ENCODE results near the gene OST4.

Gene OST4

DNA sequence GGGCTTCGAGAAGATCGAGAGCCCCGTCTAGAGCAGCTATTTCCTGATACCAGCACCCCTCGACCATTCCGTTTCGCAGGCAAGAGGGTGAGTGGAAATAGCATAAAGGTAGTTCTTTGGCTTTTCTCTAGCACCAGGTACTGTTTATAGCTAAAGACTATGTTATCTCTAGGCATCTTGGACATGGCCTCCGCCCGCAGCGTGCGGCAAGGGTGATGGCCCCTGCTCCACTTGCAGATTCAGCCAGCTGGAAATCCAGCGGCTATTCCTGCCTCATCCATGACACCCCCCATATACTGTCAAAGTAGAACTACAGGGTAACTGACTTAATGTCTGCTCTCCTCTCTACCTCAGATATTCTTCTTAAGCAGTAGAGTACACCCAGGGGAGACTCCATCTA lies 16.7 kb downstream of the OST4 start:
- no peak for DNase-seq (ENCODE audit: low read depth in 2 of 3, low spot score in 2 of 3)

DNA sequence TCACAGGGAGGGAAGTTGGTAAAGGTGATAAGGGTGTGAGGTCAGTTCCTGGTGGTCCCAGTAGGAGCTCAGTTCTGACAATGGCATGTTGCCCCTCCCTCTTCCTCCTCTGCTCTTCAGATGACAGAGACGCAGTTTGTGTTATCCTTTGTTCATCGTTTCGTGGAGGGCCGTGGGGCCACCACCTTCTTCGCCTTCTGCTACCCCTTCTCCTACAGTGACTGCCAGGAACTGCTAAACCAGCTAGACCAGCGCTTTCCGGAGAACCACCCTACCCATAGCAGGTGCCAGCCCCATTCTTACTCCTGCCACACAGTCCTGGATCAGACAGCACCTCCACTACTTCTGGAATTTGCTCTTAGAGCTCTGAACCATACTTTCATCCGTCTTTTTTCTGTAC lies 17.7 kb downstream of the OST4 start:
- no peak for DNase-seq (ENCODE audit: low read depth in 2 of 3, low spot score in 2 of 3)

DNA sequence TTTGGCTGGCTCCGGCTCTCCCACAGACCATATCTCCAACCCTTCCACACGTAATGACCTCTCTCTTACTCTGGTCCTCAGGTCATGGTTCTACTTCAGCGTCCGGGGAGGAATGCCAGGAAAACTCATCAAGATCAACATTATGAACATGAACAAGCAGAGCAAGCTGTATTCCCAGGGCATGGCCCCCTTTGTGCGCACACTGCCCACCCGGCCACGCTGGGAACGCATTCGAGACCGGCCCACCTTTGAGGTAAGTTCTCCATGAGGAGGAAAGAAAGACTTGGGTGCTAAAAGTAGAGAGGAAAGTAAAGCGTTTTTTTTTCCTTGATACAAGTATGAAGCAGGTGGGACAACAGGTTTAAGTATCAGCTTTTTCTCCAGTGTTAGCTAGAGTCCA lies 18.1 kb downstream of the OST4 start:
- no peak for DNase-seq (ENCODE audit: low read depth in 2 of 3, low spot score in 2 of 3)

- DNase-seq (ENCODE audit: low read depth in 2 of 3, low spot score in 2 of 3), result peak in 2 of 3 experiments; percentile 18 to 27
Measured at GRCh38 chr2:27051902-27052645, 19.4 kb downstream of the OST4 start.

DNA sequence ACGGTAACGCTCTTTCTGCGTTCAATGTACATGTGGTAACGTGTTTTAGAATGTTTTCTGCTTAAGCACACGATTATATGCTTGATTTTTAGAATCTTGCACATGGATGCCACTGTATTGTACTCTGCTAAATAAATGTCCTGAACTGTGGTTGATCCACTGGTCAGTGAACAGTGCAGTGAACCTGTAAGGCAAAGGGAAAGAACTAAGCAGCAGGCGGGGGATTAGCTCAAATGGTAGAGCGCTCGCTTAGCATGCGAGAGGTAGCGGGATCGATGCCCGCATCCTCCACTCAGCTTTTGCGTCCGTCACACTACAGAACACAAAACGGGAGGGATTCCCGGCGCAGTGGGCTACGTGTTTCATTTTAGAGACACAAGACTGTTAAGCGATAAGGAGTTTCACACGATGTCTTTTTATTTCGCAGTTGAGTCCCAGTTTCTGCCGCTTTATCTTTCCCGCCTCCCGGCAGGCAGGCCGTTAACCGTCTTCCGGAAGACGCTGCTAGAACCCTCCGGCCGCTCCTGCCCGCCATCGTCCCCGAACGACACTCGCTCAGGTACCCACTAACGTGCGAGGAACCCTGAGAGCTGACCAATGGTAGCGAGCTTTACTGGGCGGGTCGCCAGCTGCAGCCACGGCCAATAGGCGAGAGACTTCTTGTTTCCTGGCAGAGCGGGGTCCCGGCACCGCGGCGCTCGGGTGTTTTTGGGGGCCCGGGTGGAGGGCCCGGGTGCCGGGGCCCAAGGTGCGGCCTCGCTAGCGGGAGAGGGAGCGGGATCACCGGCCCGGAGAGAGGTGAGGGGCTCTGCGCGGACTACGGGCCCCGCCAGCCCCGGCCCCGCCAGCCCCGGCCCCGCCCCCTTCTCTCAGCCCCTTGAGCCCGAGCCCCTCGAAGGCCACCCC lies 20.2 kb downstream of the OST4 start, which contains the start of gene AGBL5:
AGBL5 (plus strand) TSS at position 673 of the 906 bp plus-strand sequence. CDS start 1,291 bp downstream, outside the sequence.
- DNase-seq (ENCODE audit: low read depth in 2 of 3, low spot score in 2 of 3), result peak; percentile 89 to 100 (median 93)

GRCh38 chr2:27050281-27050995 lies 21.0 kb downstream of the OST4 start:
- peak; percentile 85 to 98 (median 97) for DNase-seq (ENCODE audit: low read depth in 2 of 3, low spot score in 2 of 3)

DNA sequence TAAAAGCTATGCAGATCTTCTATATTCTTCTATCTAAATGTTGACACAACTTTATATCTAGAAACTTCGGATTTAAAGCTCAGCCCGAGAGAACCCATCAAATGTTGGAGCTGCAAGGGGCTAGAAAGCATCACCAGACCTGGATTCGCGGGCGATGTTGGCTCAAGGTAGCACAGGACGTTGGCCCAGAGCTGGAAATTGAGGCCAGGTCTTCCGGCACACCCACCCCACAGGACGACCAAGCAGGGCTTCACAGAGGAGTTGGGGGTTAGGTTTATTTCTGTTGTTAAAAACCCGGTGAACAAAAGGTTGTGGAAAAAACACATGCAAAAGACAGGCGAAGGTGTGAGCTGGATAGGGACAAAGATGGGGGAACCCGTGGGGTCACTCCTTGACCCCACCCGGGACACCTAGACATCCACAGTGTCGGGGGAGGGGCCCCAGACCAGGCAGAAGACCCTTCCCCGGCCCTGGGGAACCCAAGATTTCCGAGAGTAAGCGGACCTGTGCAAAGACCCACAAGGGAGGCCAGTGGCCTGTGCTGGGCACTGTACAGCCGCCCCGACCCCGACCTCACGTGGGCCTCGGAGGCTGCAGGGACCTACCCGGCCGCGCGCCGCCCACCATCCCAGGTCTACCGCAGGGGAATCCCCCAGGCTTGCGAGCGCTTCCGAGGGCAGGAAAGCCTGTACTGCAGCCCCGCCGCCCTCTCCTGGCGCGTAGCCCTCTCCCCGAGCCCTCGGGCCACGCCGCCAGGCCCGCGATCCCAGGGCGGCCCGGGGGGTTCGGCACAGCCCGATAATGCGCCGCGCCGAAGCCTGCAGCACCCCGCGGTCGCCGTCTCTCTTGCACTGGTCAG lies 21.8 kb downstream of the OST4 start:
- peak; percentile 53 to 61 (median 59) for DNase-seq (ENCODE audit: low read depth in 2 of 3, low spot score in 2 of 3)

DNA sequence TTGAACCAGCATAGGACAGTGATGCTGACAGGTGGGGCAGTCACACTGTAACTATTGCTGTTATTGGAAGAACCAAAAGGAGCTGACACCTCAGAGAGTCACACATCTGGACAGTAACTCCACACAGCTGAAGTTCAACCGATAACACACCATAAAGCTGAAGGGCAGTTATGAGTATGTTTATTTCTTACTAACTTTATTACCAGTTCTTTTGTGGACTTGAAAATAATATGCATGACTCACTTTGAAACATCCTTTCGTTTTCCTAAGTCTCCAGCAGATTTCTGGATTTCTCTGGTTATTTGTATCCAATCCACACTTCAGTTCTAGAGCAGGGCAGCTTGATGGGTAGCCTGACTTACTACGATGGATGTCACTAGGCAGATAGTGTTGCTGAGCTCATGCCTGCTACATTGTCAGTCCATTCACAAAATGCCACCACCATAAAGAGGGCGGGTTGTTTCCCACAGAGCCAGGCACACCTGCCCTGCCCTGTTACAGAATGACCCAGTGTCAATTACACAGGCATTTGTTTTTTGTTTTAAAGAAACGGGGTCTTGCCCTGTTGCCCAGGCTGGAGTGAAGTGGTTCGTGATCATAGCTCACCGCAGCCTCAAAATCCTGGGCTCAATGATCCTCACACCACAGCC lies 28.3 kb downstream of the OST4 start:
- no peak for DNase-seq (ENCODE audit: low read depth in 2 of 3, low spot score in 2 of 3)

DNA sequence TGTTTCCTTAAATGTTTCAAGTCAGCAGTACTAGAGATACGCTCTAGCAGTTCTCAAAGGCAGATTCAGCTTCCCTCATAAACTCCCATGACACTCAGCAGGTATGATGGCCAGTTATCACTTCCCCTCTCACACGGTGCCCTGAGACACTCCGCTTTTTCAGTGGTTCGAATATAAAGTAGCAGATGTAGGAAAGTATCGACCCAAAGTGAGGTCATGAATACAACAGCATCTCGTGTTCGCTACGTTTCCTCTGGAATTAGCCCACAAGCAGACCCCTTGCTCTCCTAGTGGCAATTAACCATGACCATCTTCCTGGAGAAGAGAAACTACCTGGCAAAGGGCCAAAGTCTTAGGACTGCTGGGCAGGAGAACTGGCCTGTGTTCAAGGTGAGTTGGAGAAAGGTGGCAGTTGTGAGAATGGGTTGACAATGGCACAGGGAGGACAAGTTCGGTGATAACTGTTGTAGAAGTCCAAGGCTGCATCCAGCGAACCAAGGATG lies 29.2 kb downstream of the OST4 start:
- no peak for DNase-seq (ENCODE audit: low read depth in 2 of 3, low spot score in 2 of 3)

DNA sequence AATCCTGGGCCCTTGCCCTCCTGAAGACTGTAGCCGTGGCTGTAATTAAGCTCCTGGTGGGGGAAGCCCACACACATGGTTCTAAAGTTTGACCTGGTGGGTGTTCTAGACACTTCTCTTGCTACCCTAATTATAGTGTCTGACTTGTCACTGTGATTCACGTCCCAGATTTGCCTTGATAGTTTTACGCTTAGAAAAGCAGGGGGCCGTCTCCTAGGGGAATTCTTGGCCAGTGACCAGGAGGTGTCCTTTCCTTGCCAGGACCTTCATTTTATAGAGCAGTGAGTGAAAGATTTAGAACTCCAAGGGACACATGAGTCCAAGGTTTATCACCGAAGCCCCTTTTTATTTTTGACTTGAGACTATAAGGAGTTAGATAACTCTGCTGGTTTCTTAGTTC lies 29.7 kb downstream of the OST4 start:
- no peak for DNase-seq (ENCODE audit: low read depth in 2 of 3, low spot score in 2 of 3)

DNA sequence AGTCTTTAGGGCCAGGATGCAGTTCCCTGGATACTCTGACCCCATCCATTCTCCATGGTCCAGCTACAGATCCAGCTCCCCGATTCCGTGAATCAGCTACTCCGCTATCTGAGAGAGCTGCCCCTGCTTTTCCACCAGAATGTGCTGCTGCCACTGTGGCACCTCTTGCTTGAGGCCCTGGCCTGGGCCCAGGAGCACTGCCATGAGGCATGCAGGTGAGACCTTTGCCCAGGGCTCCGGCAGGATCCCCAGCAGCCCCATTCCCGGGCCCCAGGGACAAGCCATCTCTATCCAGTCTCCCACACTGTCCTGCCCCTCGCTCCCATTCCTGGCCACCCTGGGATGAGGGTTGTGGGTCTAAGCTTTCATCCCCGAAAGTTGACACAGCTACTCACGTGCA lies 31.2 kb downstream of the OST4 start:
- no peak for DNase-seq (ENCODE audit: low read depth in 2 of 3, low spot score in 2 of 3)

- no peak for DNase-seq (ENCODE audit: low read depth in 2 of 3, low spot score in 2 of 3)
Measured at GRCh38 chr2:27039871-27040270, 31.6 kb downstream of the OST4 start.

DNA sequence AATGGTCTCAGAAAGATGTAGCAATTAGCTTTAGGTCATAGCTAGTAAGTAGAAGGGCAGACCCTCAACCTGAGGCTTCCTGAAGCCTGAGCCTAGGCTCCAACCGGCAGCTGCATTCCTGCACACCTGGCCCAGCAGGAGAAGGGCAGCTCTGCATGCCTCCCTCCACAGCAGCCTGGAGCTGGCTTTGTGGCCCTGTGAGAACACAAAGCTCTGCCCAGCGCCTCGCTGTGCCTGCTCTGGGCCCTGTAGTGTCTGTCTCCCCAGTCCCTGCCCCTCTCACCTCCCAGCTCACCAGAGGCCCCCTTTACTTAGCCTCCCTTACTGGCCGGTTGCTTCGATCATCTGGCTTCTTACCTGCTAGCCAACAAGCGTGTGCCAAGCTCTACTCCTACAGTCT lies 32.0 kb downstream of the OST4 start:
- DNase-seq (ENCODE audit: low read depth in 2 of 3, low spot score in 2 of 3), result no peak

GRCh38 chr2:27038631-27039339 lies 32.7 kb downstream of the OST4 start:
- DNase-seq (ENCODE audit: low read depth in 2 of 3, low spot score in 2 of 3), result no peak

- no peak for DNase-seq (ENCODE audit: low read depth in 2 of 3, low spot score in 2 of 3)
Measured at GRCh38 chr2:27038012-27038411, 33.4 kb downstream of the OST4 start.

DNA sequence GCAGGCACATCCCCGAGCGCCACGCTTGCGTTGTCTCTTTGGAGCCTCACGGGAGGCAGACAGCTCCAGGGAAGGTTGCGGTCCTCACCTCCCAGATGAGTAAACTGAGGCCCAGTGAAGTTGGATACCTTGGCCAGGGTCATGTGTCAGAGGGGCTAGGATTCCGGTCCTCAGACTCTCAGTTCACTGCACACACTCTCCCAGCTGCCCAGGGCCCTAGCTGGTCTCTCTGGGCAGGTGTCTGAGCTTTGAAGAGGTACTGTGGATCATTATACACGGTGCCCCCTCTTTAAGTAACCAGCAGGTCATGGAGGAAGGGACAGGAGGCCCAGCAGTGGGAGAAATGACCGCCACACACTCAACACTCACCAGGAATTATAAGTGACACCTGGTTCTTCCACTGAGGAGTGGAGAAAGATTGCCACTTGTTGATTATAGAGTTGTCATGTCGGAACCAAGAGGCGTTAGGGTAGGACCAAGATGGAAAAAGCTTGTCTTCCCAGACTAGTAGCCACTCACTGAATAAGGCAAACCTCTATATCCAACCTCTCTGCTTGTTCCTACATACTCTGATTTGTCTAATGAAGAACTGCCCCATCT lies 38.1 kb downstream of the OST4 start:
- no peak for DNase-seq (ENCODE audit: low read depth in 2 of 3, low spot score in 2 of 3)

DNA sequence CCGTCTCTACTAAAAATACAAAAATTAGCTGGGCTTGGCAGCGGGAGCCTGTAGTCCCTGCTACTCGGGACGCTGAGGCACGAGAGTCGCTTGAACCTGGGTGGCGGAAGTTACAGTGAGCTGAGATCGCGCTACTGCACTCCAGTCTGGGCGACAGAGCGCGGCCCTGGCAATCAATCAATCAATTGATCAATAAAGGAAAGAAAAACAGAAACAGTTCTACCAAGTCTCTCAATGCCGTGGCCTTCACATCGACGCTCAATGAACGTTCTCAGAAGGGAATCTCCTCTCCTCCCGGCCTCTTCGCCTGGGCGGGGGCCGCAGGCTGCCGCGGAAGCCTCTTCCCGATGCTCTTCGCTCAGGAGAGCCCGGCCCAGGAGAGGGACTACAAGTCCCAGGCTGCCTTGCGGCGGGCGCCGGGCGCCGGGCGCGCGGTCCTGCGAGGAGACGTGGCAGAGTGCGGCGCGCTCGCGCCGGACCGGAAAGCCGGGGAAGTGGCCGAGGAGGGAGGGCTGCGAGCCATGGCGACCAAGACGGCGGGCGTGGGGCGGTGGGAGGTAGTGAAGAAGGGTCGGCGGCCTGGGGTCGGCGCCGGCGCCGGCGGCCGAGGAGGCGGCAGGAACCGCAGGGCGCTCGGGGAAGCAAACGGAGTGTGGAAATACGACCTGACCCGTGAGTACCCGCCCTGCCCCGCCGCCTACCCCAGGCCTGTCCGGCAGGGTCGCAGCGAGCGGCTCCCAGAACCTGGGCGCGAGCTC lies 38.8 kb downstream of the OST4 start, which contains the start of gene TMEM214:
TMEM214 (plus strand) TSS at position 471 of the 758 bp plus-strand sequence; CDS start at position 522, 51 bp downstream.
- DNase-seq (ENCODE audit: low read depth in 2 of 3, low spot score in 2 of 3), result peak; percentile 61 to 77 (median 63)

- no peak for DNase-seq (ENCODE audit: low read depth in 2 of 3, low spot score in 2 of 3)
Measured at GRCh38 chr2:27029051-27029450, 42.4 kb downstream of the OST4 start.

All from activated CD8-positive, alpha-beta memory T cell treated with anti-CD3 and anti-CD28 coated beads for 48 hours (primary cell).